ENCODE measurements around the gene ILDR2.
A peak's percentile ranks its signal among the peaks of the same experiment; 100 is the strongest.

Gene ILDR2

DNA sequence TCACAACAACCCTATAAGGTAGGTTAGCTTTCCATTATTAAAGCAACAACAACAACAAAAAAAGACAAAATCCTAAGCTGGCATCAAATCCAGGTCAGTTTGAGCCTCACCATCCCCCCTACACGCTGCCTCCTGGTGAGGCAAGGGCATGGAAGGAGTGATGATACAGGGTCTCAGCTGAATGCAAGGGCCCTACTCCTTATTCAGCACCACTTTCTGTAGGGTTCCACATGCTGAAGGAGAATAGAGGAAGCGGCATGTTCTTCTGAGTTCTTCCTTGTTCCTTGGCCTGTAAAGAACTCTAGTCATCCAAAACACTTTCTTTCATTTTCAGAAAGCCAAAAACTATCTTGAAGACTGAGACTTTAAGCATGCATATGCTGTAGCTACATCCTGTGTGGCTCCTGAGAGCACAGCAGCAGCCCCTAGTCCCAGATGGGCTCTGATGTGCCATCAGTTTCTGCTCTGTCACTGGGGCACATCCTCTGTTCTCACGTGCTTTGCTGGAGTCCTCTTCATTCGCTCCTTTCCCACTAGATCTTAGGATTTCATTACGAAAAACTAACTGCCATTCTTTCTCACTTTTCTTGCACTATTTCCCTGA is 6.2 kb downstream of the ILDR2 start:
- no peak for DNase-seq (ENCODE audit: low spot score)

DNA sequence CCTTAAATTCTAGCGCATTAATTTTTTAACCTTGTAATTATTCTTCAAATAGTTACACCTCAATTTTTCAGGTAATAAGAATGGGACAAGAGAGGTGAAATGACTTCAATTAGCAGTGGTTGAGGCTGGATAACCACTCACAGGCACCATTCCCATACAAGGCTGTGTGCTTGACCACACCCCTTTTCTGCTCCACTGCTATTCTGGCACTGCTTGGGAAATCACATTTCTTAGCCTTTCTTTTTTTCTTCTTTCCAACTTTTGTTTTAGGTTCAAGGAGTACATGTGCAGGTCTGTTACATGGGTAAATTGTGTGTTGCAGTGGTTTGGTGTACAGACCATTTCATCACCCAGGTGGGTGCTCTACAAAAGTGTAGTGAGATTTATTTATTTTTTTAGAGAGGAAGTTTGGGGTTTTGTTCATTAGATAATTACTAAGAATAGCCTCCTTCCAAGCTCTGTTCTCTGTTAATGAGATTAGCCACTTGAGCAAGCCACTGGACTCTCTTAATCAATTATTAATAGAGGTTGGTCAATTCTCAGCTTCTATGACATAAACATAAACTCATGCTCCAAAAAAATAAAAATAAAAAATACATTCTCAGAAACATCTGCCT is 14.4 kb downstream of the ILDR2 start:
- DNase-seq (ENCODE audit: low spot score), result no peak

DNA sequence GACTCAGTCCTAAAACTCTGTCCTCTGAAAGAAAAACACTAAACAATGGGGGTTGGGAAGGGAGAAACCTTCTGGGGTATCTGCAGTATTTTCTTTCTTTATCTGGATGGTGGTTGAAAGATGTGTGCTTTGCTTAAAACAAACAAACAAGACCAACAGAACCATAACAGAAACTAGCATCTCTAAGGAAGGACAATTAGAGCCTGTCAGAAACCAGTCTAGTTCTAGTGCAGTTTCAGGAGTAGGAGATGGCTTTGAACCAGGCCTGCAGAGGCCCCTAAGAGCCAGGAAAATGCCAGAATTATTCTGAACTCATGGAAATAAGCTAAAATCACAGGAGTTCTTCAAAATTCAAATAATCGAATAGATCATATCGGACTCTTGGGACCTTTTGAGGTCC is 18.5 kb downstream of the ILDR2 start:
- no peak for DNase-seq (ENCODE audit: low spot score)

DNA sequence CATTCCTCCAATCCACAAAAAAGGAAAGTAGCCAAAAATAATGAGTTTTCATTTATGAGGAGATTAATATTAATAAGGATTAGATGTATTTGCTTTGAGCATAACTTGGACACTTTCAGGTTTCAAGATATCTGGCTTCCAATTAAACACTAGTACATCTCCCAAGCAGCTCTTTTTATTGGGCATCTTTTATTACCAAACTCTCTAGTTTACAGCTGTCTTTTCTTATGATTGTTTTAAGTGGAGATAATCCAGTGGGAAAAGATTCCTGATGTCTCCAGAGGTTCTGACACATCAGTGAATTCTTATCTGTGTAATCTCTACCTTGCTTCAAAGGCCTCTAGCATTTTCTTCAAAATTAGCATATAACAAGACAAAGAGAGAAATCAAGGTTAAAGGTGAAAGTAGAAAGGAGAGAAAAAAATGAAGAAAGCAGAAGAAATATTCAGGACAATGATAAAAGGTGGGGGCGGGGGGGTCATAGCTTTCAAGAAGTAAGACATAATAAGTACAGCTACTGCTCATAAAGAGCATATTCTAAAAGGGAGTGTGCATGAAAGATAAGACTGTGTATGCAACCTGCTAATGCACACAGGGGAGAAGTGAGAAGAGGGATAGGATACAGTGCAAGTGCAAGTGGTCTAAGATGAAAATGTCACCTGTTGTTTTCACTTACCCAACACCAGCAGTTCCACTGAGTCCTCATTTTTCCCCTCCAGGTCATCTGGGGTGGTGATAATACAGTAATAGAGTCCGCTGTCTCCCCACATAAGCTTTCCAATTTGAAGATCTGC is 19.1 kb downstream of the ILDR2 start:
- DNase-seq (ENCODE audit: low spot score), result no peak

DNA sequence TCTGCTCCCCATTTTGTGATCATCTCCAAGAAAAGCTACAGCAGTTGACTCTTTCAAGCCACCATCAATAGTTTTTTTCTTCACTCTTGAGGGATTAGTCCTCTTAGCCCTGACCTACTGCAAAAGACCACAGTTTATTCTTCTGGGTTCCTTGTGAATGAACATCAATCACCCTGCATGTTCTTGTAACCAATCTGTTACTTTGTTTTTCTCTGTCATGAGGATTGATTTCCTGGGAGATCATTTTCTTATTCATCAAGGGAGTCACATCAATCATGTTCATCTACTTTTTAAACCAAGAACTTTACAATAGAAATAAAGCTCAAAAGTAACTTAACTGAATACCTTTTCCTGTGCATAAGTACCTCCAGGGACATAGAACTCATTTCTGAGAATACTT is 21.8 kb downstream of the ILDR2 start:
- no peak for DNase-seq (ENCODE audit: low spot score)

DNA sequence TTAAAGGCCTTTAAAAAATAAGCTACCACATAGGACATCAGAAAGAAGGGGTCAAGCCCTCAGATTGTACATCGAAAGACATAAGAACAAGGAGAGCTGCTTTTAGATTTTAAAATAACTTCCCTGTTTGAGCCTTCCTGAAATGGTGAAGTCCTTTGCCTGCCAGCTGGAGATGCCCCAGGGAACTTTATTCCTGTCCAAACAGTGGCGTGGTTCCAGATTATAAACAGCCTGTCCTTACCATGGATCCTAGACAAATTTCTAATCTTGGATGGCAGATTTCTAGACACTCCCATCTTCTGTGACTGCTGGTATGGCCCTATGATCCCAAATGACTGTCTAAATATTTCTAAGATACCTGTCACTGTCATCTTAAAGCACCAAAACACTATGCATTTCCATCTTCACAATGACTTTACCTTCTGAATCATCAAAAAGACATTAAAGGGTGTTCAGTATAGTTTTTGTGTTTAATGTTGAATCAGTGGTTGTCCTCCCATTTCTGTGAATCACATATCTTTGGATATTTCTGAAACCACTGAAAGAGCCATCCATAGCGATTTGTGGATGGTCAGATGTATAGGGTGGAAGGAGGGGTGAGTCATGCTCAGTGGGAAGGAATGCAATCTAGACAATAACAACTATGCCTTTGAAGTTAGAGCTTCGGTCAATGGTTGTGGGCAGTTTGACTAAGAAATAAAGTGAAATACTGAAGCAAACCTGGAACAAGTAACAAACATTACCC is 23.2 kb downstream of the ILDR2 start:
- DNase-seq (ENCODE audit: low spot score), result no peak

DNA sequence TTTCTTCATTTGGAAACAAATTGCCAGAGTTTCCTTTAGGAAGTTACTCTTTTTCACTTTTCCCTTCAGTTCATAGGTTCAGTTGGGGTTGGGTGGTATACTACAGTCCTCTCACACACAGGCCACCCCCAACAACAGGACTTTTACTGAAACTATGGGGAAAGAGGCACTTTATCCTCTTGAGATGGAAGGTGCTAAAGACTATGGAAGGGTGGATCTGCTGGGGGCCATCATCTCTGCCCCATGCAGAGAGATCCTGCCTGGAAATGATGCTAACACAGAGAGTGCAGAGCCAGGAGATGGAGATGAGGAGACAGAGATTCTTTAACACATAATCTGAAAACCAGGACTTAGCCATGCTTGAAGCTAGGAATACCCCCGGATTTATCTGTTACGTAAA is 24.3 kb downstream of the ILDR2 start:
- no peak for DNase-seq (ENCODE audit: low spot score)

DNA sequence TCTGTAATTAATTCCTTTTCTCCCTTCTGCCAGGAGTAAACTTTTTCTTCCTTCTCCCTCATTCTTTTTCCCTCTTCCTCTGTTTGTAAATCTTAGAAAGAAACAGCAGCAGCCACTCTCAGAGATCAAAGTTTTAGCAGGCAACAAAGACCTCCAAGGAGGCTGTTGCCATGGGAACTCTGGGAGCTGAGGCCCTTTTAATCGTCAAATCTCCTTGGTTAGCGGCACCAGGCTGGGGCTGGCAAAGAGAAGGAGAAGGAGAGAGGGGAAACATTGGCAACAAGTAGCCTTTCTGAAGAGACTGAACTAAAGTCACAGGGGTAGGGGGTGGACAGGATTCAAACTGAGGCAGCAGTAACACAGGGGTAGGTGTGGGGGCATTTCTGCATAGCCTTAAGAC is 25.2 kb downstream of the ILDR2 start:
- DNase-seq (ENCODE audit: low spot score), result no peak

DNA sequence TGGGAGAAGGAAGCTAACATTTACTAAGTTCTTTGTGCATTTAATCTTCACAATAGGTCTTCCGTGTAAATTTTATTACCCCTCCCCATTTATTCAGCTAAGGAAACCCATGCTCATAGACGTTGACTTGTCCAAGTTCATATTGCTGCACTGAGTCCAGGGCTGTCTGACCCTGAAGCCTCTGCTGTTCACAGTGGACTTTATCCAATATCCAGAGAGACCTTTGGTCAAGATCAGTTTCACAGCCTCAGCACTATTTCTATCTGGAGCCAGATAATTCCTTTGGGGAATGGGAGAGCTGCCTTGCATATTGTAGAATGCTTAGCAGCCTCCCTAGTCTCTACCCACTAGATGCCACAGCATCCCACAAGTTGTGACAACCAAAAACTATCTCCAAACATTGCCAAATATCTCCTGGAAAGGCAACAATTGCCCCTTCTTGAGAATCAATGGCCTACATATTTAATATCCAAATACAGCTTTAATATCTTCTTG is 26.4 kb downstream of the ILDR2 start:
- no peak for DNase-seq (ENCODE audit: low spot score)

DNA sequence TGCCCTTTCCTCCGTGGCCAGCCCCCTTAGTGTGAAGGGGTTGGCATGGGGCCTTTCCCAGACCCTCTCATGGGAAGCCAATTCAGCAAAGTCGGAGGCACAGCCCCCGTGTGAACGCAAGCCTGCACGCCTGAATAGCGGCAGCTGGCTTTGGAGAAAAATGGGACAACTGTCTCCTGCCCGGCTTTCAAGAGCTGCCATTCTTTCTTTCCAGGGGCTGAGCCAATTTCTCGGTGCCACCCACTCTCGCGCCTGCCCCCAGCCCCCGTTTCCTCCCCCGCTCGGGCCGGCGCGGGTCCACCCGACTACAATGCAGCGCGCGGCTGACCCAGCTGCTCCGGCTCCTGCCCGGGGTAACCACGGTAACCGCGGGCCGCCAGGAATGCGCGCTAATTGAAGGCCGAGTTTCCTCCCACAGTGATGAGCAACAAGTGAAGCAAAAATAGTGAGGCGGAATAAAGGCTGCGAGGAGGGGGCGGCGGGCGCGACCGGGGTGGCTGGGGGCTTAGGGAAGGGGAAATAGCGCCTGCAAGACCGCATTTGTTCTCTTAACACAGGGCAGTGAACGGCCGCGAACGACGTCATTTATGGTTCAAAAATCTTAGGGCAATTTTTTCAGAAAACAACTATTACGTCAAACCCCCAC is 27.8 kb downstream of the ILDR2 start:
- peak; percentile 82 for DNase-seq (ENCODE audit: low spot score)

DNA sequence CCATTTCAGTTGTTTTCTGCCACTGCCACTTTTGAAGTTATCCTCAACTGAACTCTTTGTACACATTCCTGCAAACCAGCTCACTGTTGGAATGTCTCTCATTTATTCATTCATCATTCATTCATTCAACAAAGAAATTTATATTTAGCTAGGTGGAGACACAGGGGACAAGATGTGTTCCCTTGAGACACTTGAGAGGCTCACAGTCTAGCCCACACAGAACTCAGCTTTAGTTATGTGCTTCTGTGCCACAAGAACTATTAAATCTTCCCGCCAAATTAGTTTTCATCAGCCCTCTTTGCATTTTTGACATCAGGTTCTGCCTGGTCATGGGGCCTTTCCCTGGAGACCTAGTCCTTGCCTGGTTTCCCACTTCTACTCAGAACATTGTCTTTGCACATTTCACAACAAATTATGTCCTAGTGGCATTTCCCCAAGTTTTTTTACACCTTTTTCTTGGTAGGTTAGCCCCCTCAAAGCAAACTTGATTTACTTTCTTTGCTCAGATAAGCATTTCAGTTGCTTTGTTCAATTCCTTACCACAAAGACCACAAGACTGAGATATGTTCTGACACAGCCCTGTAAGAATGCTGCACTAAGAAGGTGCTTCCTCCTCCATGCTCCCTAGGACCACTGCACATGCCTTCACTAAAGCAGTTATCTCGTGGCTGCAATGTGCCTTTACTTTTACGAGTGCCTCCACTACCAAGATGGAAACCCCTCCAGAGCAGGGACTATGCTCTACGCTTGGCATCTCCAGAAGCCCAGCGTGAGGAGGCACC is 31.0 kb downstream of the ILDR2 start:
- no peak for DNase-seq (ENCODE audit: low spot score)

DNA sequence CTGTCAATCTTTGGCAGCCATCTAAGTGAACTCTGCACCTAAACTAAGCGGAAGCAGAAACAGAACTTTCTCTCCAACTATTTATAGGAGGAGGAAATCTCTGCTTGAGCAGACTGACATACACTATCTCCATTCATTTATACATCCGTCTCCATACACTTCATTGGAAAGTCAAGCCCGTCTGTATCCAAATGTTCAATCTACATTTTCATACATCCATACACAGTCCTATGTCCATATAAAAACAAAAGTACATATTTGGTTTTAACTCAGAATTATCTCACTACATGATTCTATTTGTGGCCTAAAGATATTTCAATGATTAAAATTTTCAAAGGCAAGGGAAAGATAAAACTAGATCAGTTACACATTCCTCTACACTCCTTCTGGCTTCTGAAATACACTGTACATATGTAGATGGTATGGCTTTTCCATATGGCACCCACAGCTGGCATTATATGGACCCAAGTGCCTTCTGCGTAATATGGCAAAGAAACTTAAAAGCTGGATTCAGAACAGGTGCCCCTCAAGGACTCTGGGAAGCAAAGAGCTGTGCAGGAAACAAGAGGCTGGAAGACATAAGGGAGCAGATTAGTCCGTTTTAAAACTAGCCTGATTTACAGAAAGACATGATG is 35.5 kb downstream of the ILDR2 start:
- no peak for DNase-seq (ENCODE audit: low spot score)

DNA sequence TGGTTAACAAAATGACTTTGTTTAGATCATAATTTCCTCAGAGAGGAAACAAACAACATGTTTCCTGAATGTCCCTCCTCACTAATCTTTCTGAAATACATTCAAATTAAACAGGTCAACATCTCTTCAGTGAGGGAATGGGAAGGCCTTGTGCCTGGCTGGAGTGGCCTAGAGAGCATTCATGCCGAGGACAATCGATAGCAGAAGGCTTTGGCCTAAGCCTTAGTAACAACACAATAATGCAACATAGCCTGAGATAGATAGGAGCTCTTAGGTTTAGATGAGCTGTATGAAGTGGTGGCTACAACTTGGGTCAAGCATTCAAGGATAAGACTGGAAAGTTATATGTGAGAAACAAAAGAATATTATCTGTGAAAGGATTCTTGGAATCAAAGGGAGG is 37.4 kb downstream of the ILDR2 start:
- no peak for DNase-seq (ENCODE audit: low spot score)

DNA sequence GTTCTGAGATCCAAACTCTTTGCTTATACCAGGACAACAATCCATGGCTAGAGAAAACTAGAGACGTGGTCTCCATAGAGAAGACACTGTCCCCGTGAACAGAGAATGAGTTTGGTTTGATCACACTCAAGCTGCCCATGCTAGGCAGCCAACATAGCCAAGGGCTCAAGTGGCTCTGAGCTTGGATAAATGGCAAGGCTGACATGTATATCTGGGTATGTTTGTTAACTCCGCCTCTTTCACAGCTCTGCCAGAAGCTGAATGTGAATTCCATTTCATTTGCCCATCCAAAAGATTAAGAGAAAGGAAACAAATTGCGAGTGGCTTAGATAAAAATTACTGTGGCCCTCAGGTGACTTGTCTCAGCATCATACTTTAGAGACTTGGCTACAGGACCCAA is 38.0 kb downstream of the ILDR2 start:
- no peak for DNase-seq (ENCODE audit: low spot score)

DNA sequence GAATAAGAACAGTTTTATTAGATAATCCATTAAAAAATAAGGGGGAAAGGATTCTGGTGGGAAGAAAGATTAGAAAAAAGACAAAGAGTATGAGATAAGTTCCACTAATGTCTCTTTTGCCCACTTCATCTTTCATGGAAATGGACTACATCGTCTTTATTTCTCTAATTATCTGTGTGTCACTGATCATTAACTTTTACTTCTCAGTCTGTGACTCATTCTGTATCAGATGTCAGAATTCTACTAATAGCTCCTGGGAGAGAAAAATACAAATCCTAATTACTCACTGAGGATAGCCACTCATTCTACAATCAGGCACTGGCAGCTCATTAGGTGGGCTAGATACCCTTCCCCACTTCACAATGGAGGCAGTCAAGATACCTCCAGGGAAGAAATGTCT is 41.7 kb downstream of the ILDR2 start:
- no peak for DNase-seq (ENCODE audit: low spot score)

DNA sequence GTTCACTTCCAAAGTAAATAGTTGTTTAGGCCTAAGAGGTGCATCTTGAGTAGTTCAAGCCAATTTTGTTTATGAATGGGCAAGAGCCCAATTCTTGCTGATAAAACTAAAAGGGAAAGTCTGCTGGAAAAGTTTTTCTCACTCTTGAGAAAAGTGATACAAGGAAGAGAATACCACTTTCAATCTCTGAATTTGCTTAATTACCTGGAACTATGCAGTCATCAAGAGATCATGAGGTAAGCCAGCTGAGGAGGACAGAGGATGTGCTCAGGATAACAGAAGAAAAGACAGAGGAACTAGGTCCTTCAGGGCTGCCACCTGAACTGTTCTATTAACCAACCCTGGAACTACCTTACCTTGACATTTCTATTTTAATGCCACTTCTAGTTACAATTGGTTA is 42.2 kb downstream of the ILDR2 start:
- no peak for DNase-seq (ENCODE audit: low spot score)

DNA sequence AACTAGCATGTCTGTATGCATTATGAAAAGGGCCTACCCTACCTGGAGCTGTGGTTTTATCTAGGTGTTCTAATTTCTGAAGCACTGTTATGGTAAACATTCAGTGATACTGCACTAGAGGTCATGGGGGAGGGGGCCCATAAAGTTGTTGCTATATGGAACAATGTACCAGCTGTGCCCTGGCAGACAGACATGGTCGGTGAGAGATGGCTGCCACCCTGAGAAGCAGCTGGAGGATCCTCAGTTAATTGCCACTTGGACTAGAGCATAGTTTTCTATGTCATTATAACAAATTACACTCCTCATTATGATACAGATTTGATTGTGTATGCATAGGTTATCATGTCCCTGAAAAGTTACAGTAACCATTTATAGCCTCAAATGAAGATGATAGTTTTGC is 45.4 kb downstream of the ILDR2 start:
- no peak for DNase-seq (ENCODE audit: low spot score)

DNA sequence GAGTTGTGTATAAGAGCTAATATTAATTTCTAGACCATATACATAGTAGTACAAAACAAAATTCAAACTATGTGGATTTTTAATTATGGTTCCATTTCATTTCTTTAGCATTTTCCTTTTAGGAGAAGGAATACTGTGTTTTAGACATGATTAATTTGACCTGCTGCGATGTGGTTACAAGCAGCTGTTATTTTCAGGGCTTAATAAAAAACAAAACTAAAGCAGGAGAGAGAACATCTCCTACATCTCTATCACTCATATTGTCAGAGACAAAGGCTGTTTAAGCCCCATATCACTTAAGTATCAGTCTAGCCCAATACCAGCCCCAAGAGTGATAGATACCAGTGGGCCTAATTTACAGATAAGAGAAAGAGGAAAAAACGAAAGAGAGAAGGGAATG is 47.6 kb downstream of the ILDR2 start:
- DNase-seq (ENCODE audit: low spot score), result no peak

DNA sequence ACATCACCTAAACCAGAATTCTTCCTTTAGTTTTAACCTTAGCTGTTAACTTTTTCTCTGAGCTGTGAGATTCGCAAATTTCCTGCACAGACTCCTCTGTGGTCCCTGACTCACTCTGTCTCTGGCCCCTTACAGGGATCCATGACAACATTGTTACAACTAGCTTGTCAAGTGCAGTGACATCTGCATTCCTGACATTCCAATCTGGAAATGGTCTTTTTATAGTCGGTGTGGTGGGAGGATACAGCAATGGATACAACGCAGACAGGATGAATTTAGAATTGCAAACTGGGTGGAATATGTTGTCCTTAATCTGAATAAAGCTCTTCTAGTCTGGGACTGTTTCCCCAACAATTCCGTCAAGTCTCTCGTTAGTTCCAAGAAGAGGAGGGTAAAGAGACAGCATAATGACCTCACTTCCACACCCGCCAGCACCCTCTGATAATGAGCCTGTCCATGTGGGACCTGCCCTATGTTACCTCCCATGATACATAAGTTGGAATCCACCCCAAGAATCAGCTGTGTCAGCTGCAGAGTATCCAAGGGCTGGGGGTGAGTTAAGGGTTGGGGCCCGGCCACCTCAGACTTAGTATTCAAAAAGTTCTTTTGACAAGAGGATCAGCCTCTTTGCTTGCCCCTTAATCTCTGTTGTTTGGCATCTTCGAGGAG is 49.4 kb downstream of the ILDR2 start:
- DNase-seq (ENCODE audit: low spot score), result no peak

DNA sequence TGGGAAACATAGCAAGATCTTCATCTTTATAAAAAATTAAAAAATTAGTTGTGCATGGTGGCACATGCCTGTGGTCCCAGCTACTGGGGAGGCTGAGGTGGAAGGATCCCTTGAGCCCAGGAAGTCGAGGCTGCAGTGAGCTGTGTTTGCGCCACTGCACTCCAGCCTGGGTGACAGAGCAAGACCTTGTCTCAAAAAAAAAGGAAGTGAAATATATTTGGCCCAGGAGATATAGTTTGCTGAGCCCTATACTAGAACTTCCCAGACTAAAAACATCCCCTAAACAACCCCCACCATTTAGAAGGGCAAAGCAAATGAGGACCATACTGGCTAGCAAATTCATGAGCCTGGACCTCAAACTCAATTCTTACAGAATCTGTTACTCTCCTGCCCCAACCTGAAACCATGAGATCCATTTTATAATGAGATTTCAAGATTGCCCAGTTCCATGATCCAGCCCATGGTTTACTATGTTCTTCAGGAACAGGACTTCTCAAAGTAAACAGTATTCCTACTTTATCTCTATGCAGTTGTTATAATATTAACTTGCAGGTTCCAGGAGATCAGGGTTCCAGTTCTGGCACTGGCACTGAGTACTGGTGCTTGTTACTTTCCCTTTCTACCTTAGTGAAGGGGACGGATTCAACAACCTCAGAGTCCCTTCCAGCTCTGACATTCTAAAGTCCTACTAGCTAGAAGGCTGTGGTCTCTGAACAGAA is 50.4 kb downstream of the ILDR2 start:
- DNase-seq (ENCODE audit: low spot score), result no peak
